Astrocyte of the hippocampus (primary cell): Measurements from ENCODE around the gene TM4SF4.
A peak's percentile ranks its signal among the peaks of the same experiment; 100 is the strongest.

ENCODE experiments used
- DNase-seq: peaks from one replicate; pipeline ENCODE4 v3.0.0; 2011; ENCODE audit warnings: low read depth, low spot score

The TM4SF4 gene

DNA sequence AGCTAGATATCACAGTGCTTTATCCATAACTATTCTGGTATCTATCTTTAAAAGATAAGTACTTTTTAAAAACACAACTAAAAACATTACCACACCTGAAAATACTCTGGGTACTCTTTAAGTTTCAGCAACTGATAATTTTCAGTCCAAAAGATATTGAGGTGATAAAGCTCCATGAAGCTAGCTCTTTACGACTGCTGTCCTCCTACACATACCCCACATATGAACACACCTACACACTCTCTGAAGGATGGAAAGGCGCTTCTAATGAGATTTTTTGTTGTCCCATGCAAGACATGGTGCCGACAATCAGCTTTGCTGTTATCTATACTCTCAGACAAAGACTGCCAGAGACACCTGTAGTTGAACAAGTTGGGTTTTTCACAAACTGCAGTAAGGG lies 19.1 kb upstream of the TM4SF4 start:
- DNase-seq, result no peak

DNA sequence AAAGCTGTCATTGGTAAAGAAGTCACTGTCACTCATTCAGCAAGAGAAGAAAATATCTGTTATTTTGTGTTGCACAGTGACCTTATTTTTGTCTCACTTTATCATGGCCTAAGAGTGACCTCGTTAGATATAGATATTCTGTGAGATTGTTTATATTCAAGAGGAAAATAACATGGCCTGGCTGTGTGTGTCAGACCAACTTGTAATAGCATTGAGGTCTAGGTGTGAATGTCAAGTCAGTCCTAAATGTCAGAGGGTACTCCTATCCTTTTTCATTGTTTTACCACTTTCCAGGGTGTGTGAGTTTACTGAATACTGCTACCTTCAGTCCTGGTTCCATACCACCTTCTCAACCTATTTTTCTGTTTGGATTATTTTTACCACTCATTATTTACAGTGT lies 18.5 kb upstream of the TM4SF4 start:
- no peak for DNase-seq

DNA sequence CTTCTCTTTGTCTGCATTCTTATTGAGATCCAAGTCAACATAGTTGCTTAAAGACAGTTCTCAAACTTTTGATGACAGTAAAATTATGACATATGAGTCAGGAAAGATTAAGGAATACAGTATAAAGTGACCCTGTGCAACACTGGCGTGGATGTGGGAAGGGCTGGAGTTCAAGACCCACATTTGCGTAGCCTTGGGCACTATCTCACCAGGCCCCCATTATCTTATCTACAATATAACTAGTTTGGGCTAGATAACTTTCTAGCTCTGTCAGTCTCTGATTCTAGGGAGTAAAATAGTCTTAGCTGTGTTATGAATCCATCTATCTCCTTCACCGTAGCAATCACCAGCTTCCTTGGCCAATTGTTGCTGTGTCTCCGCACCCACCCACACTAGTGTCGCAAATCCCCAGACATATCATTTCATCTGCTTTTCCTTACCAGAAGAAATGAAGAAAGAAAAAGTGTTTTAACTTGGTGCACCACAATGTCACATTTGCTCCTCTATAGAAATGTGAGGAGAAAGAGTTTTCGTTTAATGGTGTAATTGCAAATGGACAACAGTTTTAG lies 14.9 kb upstream of the TM4SF4 start:
- no peak for DNase-seq

DNA sequence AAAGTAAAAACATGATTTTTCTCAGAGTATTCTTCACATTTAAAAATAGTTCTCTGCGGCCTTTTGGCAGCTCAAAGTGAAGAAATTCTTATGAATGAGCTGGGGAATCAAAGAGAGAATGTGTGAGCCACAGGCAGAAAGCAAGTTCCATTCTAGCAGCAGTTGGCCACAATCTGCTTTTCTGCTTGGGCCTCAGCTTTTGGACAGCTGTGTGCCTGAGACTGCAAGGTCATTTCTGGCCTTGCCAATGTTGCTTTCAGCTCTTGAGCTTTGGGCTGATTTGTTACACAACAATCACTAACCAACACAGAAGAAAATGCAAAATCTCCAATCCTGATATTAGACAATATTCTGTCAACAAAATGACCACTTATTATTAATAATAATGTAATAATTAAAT lies 14.4 kb upstream of the TM4SF4 start:
- DNase-seq, result no peak

DNA sequence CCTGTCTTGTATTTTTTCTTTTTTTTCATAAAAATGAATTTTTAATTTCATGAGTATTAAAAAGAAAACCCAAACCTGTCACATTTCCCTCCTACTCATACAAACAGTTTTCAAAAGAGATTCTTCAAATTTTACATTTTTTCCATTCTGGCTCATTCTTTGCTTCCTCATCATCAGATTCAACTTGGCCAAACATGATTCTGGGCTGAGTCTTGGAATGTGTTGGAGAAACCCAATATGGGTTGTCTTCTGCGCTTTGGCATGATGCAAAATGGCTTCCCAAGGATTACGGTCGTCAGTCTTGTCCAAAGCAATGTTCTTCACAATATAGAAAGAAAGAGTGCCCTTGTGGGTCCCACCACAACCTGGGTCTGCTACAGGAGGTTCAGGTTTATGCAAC lies 12.4 kb upstream of the TM4SF4 start:
- DNase-seq, result no peak

DNA sequence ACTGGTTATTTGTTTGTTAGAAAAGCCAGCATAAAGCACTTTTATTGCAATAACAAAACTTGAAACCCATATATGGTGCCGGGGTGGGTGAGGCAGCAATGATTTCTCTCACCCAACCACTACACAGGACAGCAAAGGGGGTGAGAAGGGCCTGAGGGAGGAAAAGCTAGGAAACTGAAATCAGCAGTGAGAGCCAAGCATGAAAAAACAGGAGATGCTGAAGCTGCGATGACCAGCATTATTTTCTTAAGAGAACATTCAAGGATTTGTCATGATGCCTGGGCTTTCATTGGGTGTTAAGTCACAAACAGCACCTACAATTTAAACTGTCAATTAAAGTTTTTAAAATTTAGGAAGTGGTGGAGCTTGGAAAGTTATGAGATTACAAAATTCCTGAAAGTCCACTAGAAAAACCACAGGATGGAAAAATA lies 11.9 kb upstream of the TM4SF4 start:
- DNase-seq, result peak; percentile 47

DNA sequence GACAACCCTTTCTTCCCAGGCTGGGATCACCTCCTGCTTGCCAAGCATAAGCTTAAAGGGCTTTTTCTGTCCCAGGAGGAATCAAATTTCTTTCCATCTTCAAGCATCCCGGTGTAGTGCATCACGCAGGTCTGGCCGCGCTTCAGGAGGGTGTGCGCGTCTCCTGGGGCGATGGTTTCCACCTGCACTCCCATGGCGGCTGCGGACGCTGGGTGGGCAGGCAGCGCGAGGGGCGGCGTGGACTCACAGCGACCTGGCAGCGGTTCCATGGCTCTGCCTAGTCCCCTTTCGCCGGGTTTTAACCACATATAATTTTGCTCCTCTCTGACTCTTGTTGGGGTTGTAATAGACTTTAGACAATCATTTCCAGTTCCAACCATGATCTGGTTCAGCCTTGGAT lies 10.6 kb upstream of the TM4SF4 start:
- no peak for DNase-seq

DNA sequence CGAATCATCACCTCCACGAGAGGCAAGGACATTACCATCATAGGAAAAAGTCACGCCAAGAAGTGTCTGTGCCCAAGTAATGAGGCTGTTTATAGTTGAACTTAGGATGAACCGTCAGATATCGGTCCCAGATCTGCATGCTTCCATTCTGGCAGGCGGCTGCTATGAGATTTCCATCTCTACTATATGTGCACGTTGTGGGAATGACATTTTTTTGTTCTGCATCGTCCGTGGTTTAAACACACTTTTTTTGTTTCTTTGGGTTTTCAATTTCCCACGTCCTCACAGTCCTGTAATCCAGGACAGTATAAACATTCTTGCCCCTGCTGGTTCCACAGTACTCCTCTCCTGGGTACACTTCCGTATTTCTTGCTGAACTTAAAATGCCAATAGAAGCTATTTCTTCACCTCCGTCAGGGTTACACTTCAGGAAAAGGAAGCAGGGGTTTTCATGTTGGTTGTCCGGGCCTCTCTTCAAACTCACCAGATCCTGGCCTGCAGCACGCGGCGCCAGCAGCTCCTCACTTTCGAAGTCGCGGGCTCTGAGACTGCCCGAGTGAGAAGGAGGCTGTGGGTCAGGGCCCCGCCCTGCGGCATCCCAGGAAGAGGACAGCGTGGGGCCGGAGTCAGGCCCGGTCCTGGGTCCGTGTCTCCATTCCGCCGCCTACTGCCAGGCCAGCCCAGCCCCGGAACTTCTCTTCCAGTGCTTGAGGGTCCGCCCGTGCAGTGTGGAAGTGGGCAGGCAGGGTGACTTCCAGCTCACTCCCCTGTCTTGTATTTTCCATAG lies 9.8 kb upstream of the TM4SF4 start:
- DNase-seq, result no peak

DNA sequence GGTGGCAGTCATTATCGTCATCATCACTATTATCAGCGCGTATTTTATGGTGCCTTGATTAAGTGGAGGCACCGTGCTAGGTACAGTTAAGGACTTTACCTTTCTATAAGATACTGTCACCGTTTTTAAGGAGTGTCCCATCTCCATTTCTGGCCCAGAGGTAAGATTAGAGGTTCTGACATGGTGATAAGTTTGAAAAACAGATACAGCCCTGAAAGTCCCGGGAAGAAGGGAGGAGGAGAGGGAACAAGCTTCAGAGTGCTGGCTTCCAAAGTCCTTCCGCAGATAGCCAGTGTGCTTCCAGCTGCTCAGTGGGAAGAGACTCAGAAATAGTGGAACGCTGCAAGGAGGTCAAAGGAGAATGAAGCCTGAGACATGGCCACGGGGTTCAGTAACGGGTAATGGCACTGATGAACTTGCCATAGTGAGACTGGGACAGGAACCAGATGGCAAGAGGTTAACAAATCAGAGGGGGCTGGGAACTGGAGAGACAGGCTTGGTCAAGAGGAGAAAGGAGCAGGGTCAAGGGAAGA lies 9.1 kb upstream of the TM4SF4 start:
- no peak for DNase-seq

DNA sequence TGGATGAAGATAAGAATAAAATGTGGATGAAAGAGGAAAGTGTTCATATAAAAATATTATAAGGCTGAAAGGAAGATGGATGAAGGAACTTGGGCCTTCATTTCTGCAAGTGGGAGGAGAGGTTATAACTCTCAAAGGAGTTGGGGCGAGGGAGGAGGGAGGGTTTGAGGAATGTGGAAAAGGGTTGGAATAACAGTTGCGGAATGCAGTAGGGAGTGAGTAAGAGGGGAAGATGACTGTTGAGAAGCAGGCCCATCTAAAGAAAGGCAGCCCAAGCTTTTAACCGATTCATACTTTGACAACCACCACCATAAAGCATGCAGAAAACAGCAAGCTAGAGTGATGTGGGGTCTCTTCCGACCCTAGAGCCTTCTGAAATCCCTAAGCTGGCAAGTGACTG lies 8.3 kb upstream of the TM4SF4 start:
- DNase-seq, result peak; percentile 91

DNA sequence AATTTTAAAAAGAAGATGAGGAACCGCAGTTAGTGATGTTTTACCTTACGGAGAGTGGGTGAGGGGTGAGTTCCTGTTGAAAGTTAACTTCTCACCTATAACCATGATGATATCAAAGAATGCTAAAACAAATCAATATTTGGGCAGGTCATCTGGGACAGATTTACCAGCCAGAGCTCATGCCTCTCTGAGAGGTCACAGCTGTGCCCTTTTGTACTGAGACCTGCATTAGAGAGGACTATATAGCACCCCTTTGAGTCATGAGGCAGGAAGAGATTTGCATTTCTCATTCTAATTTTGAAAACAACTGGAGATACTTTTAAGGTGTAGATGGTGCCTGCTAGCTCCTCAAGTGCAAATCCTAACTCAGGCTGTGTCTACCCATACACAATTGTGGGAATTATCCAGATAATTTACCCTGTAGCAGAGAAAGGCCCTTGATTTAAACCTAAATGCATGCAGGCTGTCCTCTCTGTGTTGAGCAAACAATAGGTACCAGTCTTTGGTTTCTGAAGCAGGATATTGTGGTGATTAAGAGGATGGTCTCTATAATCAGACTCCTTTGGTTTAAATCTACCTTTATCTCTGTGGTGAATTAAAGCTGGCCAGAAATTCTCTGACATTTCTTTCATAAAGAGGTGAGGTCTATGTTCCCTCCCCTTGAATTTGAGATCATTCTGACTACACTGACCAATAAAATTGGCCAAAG lies 5.8 kb upstream of the TM4SF4 start:
- DNase-seq, result no peak

DNA sequence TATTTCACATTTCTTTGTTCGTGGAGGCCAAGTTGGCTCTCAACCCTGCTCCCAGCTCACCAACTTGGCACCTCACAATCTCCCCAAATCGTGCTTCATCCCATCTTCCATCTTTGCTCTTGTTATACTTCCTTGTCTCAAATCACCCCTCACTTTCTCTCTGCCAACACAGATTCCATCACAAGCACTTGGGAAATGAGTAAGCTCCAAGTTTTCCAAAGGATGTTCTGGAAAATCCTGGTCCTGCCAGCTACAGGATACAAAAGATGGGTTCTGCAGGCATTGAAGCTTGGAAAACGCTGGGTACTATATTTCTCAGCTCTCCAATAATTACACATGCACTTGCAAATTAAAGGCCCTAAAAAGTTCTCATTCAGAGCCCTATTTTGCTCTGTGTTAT lies 4.1 kb upstream of the TM4SF4 start:
- no peak for DNase-seq

DNA sequence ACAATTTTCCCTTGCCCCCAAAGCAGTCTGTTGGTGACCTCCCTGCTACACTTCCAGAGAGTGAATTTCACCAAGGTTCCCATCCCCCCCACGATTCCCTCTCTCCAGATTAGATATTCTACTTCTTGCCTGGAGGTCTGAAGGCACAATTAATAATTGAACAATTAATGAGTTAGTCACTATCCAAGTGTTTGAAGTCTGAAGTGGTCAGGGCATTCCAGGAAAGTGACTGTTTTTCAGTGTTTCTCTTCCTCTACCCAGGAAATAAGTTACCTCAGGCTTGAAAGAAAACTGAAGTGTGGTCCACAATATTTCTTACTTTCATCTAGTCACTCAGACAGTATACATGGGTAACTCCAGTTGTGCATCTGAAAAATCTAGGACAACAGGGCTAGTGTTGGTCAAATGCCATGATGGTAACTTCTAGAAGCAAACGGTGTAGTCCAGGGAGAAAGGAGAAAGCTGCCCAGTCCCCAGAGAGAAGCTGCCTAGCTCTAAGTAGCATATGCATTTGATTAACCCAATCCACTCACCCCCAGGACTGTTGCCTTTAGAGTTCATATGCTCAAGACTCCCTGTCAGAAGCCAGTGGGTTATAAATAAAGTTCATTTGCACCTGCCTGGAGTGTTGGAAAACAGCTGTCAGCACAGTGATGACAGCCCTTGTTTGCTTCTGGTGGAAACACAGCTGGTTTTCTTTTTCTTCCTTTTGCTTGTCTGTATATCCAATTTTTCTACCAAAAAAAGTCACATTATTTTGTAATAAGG lies 2.3 kb upstream of the TM4SF4 start:
- peak; percentile 51 for DNase-seq

DNA sequence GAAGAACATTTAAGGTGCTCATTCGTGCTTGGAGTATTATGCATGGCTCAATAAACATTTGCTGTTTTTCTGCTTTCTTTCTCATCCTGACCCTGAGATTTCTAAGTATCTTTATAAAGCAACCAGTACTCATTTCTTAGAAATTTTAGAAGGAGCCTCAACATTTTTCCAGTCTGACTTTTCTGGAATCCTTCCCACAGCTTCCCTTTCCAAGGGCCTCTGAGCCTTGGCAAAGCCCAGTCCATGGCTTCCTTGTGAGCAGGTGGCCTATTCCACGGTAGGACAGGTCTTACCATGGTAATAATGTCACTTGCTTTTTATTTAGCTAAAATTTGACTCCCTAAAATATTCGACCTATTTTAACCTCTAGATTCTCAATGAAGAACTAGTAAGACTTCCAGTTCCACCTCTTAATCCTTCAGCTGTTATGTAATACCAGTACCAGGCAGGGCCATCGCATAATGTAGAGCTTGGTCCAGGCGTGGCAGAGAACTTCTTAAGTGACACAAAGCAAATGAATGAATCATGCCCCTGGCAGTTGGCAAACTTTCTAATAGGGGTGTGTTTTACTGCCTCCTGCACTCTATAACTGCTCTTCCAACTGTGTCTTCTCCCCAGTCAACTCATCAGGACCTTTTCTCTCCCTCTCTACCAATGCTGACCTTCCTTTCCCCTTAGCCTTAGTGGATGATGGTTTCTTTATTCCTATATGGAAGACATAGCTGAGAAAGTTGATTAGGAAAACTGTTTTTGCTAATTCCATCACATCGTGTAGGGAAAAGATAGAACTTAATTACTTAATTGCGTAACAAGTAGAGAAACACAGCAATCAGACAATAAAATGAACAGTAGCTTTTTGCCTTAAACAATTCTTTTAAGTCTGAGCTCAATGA lies 894 bp upstream of the TM4SF4 start:
- peak; percentile 84 for DNase-seq

DNA sequence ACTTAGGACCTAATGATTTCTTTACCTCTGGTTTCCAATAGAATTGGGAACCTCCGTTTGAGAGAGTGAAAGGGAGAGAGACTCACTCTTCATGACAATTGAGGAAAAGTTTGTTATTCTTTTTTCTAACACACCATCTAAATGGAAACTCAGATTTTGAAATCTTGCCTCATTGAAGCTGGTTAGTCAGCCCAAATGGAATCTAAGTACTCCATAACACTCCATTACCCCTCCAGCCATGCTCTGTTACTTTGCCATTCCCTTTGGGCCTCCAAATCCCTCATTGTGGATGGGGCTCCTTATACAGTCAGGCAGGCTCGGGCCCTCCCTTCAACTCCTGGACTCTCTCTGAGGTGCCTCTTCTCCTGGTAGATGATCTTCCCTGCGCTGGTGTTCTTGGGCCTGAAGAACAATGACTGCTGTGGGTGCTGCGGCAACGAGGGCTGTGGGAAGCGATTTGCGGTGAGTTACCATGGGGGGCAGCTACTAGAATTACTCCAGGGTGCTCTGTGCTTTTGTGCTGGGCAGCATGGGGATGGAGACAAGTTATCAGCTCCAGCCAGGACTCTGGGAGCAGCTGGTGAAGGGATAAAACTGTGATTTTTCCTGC lies 1.1 kb downstream of the TM4SF4 start:
- DNase-seq, result no peak

DNA sequence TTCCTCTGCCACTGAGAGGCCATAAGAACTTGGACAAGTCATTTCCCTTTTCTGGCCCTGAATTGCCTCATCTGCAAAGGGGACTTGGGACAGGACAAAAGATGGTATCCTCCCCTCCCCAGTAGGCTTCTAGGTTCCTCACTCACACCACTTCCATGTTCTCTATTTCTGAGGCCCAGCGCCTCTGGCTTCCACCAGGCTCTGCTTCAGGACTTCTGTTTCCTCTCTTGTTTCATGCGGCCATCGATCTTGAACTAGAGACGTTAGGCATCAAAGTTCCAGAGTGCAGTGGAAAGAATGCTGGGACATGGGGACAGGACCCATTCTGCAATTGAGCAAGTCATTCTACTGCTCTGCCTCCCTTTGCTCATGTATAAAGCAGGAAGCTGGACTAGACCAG lies 1.7 kb downstream of the TM4SF4 start:
- no peak for DNase-seq

DNA sequence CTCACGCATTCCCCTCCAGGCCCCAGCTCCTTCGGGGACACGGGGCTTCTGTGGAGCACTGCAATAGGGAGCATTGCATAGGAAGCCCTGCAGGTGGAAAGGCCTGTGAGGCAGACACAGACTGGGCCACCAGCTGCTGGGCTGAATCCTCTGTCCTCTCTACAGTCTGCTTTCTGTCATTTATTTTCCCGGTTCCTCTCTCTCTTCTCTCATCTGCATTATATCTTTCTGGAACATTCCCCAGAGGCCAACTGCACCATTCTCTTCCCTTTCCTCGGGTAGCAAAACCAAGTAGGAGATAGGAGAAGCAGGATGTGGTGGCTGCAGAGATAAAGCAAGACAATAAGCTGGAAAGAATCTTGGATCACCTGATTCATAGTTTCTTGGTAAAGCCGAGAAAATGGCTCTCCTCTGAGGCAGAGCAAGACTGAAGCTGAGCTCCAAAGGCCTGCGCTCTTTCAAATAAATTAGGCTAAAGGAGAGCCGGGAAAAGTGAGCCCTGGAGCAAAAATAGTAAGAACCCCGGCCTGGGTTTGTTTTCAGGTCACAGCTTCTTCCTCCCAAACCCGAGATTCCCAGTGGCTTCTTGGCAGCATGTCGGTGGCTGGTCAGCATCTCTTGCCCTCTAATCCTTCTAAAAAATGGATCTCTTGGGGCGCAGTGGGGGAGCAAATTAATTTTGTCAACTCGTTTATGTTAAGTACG lies 5.3 kb downstream of the TM4SF4 start:
- DNase-seq, result no peak

DNA sequence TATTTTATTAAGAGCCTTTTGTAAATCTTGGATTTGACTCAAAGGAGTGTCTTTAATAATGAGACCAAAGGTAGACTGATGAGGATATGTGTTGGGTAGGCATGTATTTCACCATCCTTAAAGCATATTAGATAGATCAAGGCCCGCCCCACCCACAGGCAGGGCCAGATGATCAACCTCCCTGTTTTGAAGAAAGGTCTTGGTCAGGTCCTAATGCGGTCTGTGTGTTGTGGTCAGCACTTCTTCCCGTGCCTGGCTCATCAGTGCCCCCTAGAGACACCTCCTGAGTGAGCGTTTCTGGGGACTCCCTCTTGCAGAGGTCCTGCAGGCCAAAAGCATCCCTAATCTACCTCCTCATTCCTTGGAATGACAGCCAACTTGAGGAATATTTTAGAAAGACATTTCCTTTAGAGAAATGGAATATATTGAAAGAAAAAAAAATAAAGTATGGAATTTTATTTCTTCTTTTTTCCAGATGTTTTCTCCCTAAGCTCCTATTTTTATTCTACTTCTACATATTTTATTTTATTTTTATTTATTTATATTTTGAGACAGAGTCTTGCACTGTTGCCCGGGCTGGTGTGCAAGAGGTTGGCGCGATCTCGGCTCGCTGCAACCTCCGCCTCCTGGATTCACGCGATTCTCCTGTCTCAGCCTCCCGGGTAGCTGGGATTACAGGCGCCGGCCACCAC lies 6.0 kb downstream of the TM4SF4 start:
- DNase-seq, result peak; percentile 92

DNA sequence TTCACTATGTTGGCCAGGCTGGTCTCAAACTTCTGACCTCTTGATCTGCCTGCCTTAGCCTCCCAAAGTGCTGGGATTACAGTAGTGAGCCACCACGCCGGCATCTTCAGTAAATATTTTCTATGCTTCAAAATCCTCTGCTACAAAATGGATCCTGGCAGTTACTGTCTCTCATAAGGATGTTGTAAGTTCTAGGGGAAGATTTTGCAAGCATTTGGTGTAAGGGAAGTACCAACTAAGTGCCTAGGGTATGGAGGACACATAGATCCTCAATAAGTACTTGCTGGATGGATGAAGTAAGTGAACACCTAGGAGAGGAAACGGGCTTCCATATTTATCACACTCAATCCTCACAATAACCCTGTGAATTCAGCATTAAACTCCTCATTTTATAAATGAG lies 6.6 kb downstream of the TM4SF4 start:
- no peak for DNase-seq
